GM10266 (cell line): ENCODE measurements around the gene DAG1.
"Not testable (repeated sequence)": the region's sequence is repeated elsewhere in the genome, so short reads cannot be mapped to it uniquely, and the experiment has no call there.

Experiments used
- DNase-seq: peaks from one replicate; pipeline ENCODE4 v3.0.0; 2012; ENCODE audit errors: extremely low spot score
- TF ChIP-seq, protein P1 (sequence below): IDR thresholded peaks from 2 replicates; pipeline ENCODE4 v1.5.1; 2012; ENCODE audit warnings: mild to moderate bottlenecking, low read depth; ENCODE audit not compliant: control insufficient read depth, insufficient read depth; ENCODE audit errors: missing control alignments

Gene DAG1

DNA sequence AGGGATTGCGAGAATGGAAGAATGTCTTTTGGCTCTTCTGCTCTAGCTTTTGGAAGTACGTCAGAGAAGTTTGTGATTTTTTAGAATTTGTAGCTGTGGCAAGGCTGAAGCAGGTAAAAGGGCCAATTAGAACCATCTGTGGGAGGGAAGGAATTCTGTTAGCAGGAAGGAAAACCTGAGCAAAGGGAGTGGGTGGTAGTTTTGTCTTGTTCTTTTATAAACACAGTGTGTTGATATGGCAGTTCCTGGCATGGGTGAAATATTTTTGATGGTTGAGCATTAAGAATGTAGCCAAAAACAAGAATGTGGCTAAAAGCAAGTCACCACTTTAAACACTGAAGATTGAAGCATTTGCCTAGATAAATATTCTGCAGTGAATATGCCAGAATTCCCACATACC lies 23.8 kb downstream of the DAG1 start:
- TF ChIP-seq, protein P1, sequence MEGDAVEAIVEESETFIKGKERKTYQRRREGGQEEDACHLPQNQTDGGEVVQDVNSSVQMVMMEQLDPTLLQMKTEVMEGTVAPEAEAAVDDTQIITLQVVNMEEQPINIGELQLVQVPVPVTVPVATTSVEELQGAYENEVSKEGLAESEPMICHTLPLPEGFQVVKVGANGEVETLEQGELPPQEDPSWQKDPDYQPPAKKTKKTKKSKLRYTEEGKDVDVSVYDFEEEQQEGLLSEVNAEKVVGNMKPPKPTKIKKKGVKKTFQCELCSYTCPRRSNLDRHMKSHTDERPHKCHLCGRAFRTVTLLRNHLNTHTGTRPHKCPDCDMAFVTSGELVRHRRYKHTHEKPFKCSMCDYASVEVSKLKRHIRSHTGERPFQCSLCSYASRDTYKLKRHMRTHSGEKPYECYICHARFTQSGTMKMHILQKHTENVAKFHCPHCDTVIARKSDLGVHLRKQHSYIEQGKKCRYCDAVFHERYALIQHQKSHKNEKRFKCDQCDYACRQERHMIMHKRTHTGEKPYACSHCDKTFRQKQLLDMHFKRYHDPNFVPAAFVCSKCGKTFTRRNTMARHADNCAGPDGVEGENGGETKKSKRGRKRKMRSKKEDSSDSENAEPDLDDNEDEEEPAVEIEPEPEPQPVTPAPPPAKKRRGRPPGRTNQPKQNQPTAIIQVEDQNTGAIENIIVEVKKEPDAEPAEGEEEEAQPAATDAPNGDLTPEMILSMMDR = no peak
- DNase-seq = no peak

DNA sequence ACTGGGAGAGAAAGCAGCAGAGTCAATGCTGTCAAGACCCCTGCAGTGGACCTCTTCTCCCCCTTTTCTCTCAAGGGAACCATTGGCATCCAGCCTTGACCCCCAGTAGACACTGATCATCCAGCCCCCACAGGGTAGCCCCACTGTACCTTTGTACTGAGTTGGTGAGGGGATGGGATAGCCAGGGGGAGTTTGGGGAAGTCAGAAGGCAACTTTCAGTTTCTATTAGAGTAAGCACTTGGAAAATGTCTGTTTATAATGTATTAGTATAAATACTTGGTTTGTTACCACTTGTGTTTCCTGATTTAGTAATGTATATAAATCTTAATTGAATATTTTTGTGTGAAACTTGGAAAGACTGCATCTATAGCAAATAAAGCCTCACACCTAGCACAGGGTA lies 25.0 kb downstream of the DAG1 start:
- TF ChIP-seq, protein P1 = no peak
- no peak for DNase-seq

DNA sequence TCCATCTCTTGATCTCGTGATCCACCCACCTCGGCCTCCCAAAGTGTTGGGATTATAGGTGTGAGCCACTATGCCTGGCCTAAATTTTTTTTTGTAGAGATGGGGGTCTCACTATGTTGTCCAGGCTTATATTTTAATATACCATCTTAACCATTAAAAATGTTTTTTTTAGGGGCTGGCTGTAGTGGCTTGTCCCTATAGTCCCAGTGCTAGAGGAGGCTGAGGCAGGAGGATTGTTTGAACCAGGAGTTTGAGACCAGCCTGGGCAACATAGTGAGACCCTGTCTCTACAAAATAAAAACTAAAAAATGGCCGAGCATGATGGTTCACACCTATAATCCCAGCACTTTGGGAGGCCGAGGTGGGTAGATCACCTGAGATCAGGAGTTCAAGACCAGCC lies 26.8 kb downstream of the DAG1 start:
- DNase-seq = not testable (repeated sequence)

DNA sequence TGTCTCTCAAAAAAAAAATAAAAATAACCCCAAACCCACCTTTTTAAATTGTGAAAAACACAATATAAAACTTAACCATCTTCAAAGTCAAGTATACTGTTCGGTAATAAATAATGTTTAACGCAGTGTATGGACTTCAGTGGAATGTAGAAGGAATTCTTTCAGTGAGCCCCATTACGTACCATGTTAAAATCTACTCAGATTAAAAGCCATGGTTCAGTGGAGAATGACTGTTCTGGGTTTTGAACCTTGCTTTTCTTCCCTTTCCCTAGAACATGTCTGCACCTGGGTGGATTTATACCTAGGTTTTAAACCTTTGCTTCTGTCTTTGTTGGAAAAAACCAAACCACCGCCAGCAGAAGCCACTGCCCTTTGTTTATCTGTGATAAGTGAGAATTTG lies 27.5 kb downstream of the DAG1 start:
- TF ChIP-seq, protein P1 = no peak
- DNase-seq = no peak

DNA sequence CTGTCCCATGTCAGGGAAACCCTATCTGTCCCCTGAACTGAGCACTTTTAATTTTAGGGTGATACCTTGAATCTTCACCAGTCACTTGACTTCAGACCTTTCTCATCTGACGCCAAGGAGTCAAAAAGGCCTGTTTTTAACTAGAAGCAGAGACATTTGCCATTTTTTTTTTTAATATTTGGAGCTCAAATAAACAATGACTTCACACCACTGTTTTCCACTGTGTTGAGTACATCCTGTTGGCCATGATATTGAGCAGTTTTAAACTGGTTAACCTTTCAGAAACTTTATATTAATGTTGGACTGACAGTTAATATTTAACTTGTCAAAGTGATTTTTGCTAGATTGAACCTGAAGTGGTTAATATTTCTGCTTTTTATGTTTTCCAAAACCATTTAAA lies 28.2 kb downstream of the DAG1 start:
- DNase-seq = no peak
- TF ChIP-seq, protein P1 = no peak

DNA sequence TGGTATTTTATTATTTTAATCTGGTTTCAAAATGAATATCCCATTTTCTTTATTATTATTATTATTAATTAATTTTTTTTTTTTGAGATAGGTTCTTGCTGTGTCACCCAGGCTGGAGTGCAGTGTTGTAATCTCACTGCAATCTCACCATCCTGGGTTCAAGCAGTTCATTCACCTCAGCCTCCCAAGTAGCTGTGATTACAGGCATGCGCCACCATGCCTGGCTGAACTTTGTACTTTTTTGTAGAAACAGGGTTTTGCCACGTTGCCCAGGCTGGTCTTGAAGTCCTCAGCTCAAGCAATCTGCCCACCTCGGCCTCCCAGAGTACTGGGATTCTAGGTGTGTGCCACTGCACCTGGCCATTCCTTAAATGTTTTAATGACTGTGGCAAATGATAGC lies 28.6 kb downstream of the DAG1 start:
- no peak for DNase-seq
- TF ChIP-seq, protein P1 = no peak

DNA sequence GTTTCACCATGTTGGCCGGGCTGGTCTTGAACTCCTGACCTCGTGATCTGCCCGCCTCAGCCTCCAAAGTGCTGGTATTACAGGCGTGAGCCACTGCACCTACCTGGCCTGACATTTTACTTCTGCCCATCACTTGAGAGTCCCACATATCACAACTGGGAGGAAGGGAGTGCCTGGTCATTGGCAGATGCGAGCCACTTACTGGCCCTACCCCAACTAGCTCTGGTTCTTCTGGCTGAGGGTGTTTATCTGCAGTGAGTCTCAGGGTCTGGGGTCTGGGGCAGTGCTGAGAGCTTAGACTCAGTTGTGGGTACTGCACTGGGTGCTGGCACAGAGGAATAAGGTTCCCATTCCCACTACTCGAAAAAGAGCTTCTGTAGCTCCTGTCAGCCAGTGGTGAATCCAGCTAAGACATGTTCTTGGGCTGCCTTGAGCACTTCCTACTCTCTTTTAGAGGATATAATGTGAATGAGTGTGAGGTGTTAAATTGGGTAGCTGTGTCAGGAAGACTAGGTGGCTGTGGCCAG lies 30.2 kb downstream of the DAG1 start:
- TF ChIP-seq, protein P1 = no peak

DNA sequence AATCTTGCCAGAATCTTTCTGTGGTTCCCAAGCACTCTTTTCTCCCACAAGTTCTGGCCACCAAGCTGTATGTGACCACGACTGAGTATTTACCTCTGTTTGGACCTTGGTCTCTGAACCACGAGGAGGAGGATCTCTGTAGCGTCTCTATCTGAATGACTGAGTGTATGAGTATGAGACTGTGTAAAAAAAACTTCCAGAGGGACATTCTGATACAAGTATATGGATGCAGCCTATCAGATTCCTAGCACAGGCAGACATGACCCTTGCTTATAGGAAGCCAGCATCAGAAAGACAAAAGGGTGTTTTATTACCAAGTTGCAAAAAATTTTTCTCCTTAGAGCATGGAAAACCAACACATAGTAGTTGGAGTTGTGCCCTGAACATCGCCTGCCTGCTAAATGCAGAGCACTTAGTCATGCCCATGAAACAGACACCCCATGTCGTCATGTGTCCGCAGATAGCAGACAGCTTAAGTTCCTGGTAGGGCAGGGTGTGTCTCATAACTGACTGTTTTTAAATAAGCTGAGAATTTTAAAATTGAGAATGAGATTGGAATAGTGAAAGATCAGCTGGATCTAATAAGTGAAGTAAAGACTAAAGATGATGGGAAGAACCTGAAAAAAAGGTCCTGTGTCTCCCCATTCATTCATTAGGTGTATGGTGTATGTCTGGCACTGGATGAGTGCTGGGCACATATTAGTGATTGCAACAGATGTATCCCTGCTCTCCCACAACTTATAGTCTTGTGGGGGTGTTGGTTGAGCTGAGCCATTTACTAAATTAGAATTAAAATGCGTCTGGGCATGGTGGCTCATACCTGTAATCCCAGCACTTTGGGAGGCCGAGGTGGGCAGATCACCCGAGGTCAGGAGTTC lies 30.9 kb downstream of the DAG1 start:
- no peak for DNase-seq
- TF ChIP-seq, protein P1 = no peak

More for the DNA sequence above, 30.2 kb downstream of the DAG1 start:
- DNase-seq = no peak
